Liver (tissue), 9 donors: Measurements from ENCODE around the gene GNAT2. TPM values are rescaled to one million over a fixed set of nuclear protein-coding genes. Genes with fewer than 3 reads are reported as not detected.

Experiments used
- DNase-seq: peaks from one replicate; pipeline ENCODE4 v3.0.0-alpha.2; 2017; ENCODE audit warnings: low spot score
- H3K27ac ChIP-seq, 2 donors: one replicate each; pipeline ENCODE4 v1.7.0; 2013; ENCODE audit warnings: inconsistent platforms in 2 of 2, low read length in 2 of 2, control low read depth in 1 of 2, low read depth in 1 of 2, mild to moderate bottlenecking in 1 of 2
- H3K27me3 ChIP-seq, 4 donors: one replicate each; pipeline versions ENCODE4 v1.6.1 to v1.7.0; 2013; ENCODE audit warnings: low read length in 3 of 4, inconsistent platforms in 1 of 4, mild to moderate bottlenecking in 1 of 4, moderate library complexity in 1 of 4; ENCODE audit not compliant: control insufficient read depth in 4 of 4, insufficient read depth in 4 of 4
- H3K36me3 ChIP-seq, 4 donors: one replicate each; pipeline versions ENCODE4 v1.6.1 to v1.7.0; 2013; ENCODE audit warnings: low read length in 3 of 4, mild to moderate bottlenecking in 3 of 4, low read depth in 1 of 4, moderate library complexity in 1 of 4; ENCODE audit not compliant: control insufficient read depth in 4 of 4, insufficient read depth in 3 of 4
- H3K4me1 ChIP-seq, 4 donors: one replicate each; pipeline versions ENCODE4 v1.6.1 to v1.7.0; 2013; ENCODE audit warnings: low read length in 3 of 4, mild to moderate bottlenecking in 3 of 4, moderate library complexity in 1 of 4; ENCODE audit not compliant: control insufficient read depth in 4 of 4, insufficient read depth in 4 of 4
- H3K4me3 ChIP-seq, 3 donors: one replicate each; pipeline versions ENCODE4 v1.6.1 to v1.7.0; 2013; ENCODE audit warnings: low read length in 3 of 3, control low read depth in 1 of 3, low read depth in 1 of 3, mild to moderate bottlenecking in 1 of 3
- H3K9ac ChIP-seq, 2 donors: one replicate each; pipeline ENCODE4 v1.7.0; 2013; ENCODE audit warnings: low read length in 2 of 2, mild to moderate bottlenecking in 2 of 2, moderate library complexity in 2 of 2, control low read depth in 1 of 2, low read depth in 1 of 2
- H3K9me3 ChIP-seq, 4 donors: one replicate each; pipeline versions ENCODE4 v1.6.1 to v1.7.0; 2013; ENCODE audit warnings: low read length in 3 of 4; ENCODE audit not compliant: control insufficient read depth in 4 of 4
- ATF3 ChIP-seq: IDR thresholded peaks from 2 replicates; pipeline ENCODE4 v1.6.1; 2016; ENCODE audit warnings: antibody characterized with exemption
- CTCF ChIP-seq: fragments of 150-350 bp; IDR thresholded peaks from 2 replicates; pipeline ENCODE4 v1.5.1; 2017; ENCODE audit warnings: improper control_type of control experiment, low read depth, low read length; ENCODE audit not compliant: missing input control
- EGR1 ChIP-seq, 2 donors: IDR thresholded peaks; 2 replicates each; pipeline ENCODE4 v1.6.1; 2016 to 2018; ENCODE audit warnings: antibody characterized with exemption in 2 of 2, low read depth in 2 of 2
- FOXA1 ChIP-seq: IDR thresholded peaks from 2 replicates; pipeline ENCODE4 v1.6.1; 2016; ENCODE audit warnings: antibody characterized with exemption
- FOXA2 ChIP-seq: IDR thresholded peaks from 2 replicates; pipeline ENCODE4 v1.6.1; 2016; ENCODE audit warnings: antibody characterized with exemption
- GABPA ChIP-seq, 2 donors: IDR thresholded peaks in 1 of 2; conservative IDR thresholded peaks in 1 of 2; 2 replicates each; pipeline ENCODE4 v1.6.1; 2016; ENCODE audit warnings: antibody characterized with exemption in 2 of 2, mild to moderate bottlenecking in 1 of 2, moderate library complexity in 1 of 2
- HNF4A ChIP-seq, 2 donors: conservative IDR thresholded peaks; 2 replicates each; pipeline ENCODE4 v1.6.1; 2016; ENCODE audit warnings: antibody characterized with exemption in 2 of 2, mild to moderate bottlenecking in 2 of 2
- HNF4G ChIP-seq: IDR thresholded peaks from 2 replicates; pipeline ENCODE4 v1.6.1; 2016; ENCODE audit warnings: antibody characterized with exemption
- JUND ChIP-seq, 2 donors: IDR thresholded peaks; 2 replicates each; pipeline ENCODE4 v1.6.1; 2016; ENCODE audit warnings: antibody characterized with exemption in 2 of 2
- MAX ChIP-seq: IDR thresholded peaks from 2 replicates; pipeline ENCODE4 v1.6.1; 2016; ENCODE audit warnings: antibody characterized with exemption
- NR2F2 ChIP-seq: IDR thresholded peaks from 2 replicates; pipeline ENCODE4 v1.6.1; 2016; ENCODE audit warnings: antibody characterized with exemption
- RAD21 ChIP-seq, 2 donors: IDR thresholded peaks; 2 replicates each; pipeline ENCODE4 v1.6.1; 2016; ENCODE audit warnings: antibody characterized with exemption in 2 of 2, mild to moderate bottlenecking in 2 of 2
- REST ChIP-seq: IDR thresholded peaks from 2 replicates; pipeline ENCODE4 v1.6.1; 2016; ENCODE audit warnings: antibody characterized with exemption, mild to moderate bottlenecking
- RXRA ChIP-seq, 2 donors: IDR thresholded peaks; 2 replicates each; pipeline ENCODE4 v1.6.1; 2017 to 2018; ENCODE audit warnings: antibody characterized with exemption in 2 of 2, mild to moderate bottlenecking in 1 of 2
- SP1 ChIP-seq: IDR thresholded peaks from 2 replicates; pipeline ENCODE4 v1.6.1; 2018; ENCODE audit warnings: antibody characterized with exemption, mild to moderate bottlenecking
- TAF1 ChIP-seq: conservative IDR thresholded peaks from 2 replicates; pipeline ENCODE4 v1.6.1; 2016; ENCODE audit warnings: antibody characterized with exemption, mild to moderate bottlenecking
- YY1 ChIP-seq: IDR thresholded peaks from 2 replicates; pipeline ENCODE4 v1.6.1; 2016; ENCODE audit warnings: antibody characterized with exemption, mild to moderate bottlenecking
- ZBTB33 ChIP-seq: IDR thresholded peaks from 2 replicates; pipeline ENCODE4 v1.6.1; 2016; ENCODE audit warnings: antibody characterized with exemption
- WGBS: extraction: QIAGEN DNeasy Blood & Tissue Kit; methylation state at CpG from one replicate; pipeline ENCODE4 v1.1.7; 2013; 5-methylcytosine and 5-hydroxymethylcytosine counted together
- polyA plus RNA-seq, 2 donors: library from polyadenylated mRNA; stranded (reverse) in 1 of 2; unstranded in 1 of 2; fragments of 200-250 nt in 1 of 2; fragments of >200 nt in 1 of 2; fragmentation: Nextera tagmentation in 1 of 2; extraction: Ambion mirVana in 1 of 2; gene quantifications; one replicate each; pipeline versions ENCODE4 v1.2.1 to v1.2.3, GENCODE V29; 2013 to 2015
- total RNA-seq, 2 donors: library from RNA; depleted of rRNA; stranded (reverse); fragments of >200 nt; gene quantifications; one replicate each; pipeline ENCODE4 v1.2.3, GENCODE V29; 2014
- donor health status: healthy.
- donor health status: healthy.
- donor health status: healthy.
- donor health status: healthy.
- donor health status: healthy.

GNAT2 gene
- total and polyA plus RNA-seq, 4 donors: 0.09 to 0.17 (median 0.17) TPM; not detected in 1

- no peak for TF ChIP-seq REST
- TF ChIP-seq JUND (IDR thresholded peaks at IDR 0.05): no peak
Measured at GRCh38 chr1:109668123-109668775, 48.8 kb upstream of the GNAT2 start (continued).

GRCh38 chr1:109667452-109668122, 48.2 kb upstream of the GNAT2 start, which contains the start of gene GSTM2:
Gene GSTM2 (plus strand): TSS chr1:109668057. CDS start chr1:109668116, 59 bp downstream.
- whole genome bisulfite sequencing: 36% methylated on average over 22 of the region's 22 CpGs
- Histone ChIP-seq H3K9me3 (no peaks in the 10 kb centered on the region), H3K36me3 (no peaks in the 10 kb centered on the region), H3K9ac (no peak within 1 kb of the TSS), H3K27me3 (no peaks in the 10 kb centered on the region), H3K4me1 (peaks cover 0 to 3% (median 0%) of the 10 kb centered on the region in 4 donors), H3K27ac (no peak within 1 kb of the TSS), H3K4me3 (peak within 1 kb of the TSS in 2 of 3 donors; percentile 23 to 49)
- TF ChIP-seq HNF4A (conservative IDR thresholded peaks at IDR 0.05) (peak in 1 of 2 donors; percentile 47), ZBTB33 (no peak), SP1 (peak; percentile 53), RAD21 (IDR thresholded peaks at IDR 0.05) (peak in 1 of 2 donors; percentile 31), REST (no peak), ATF3 (no peak), EGR1 (IDR thresholded peaks at IDR 0.05; ENCODE audit: low read depth in 2 of 2) (no peak), YY1 (no peak), HNF4G (no peak), CTCF (no peak), TAF1 (no peak), FOXA2 (no peak), GABPA (IDR thresholded peaks at IDR 0.05 in 1 of 2, conservative IDR thresholded peaks at IDR 0.05 in 1 of 2) (no peak), RXRA (IDR thresholded peaks at IDR 0.05) (no peak), JUND (IDR thresholded peaks at IDR 0.05) (no peak), FOXA1 (no peak), MAX (no peak), NR2F2 (no peak)
- DNase-seq: peak; percentile 89
